GM21619 (cell line): ENCODE measurements around the gene GSTA5.
"Not testable (repeated sequence)": the region's sequence is repeated elsewhere in the genome, so short reads cannot be mapped to it uniquely, and the experiment has no call there.

Experiments
- ATAC-seq: cut with Tn5 transposase; IDR thresholded peaks from one replicate; pipeline ENCODE4 v1.9.1; 2021; ENCODE audit not compliant: unreplicated experiment

Gene GSTA5

DNA sequence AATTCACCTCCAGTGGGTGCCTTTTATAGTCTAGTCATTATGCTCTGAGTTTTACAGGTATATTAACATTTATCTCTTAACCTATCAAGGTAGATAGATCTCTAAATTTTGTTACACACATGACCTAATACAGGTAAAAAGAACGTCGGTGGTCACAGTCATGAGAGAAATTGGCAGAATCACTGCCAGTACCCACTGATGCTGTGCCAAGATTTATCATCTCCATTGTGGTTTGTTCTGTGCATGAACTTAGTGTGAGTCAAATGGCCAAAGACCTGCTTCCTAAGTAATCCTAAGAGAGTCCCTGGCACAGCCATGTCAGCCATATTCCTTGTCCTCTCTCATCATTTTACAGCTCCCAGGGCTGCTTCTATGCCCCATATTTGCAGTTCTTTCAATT, 46.2 kb downstream of the GSTA5 start:
- not testable (repeated sequence) for ATAC-seq

DNA sequence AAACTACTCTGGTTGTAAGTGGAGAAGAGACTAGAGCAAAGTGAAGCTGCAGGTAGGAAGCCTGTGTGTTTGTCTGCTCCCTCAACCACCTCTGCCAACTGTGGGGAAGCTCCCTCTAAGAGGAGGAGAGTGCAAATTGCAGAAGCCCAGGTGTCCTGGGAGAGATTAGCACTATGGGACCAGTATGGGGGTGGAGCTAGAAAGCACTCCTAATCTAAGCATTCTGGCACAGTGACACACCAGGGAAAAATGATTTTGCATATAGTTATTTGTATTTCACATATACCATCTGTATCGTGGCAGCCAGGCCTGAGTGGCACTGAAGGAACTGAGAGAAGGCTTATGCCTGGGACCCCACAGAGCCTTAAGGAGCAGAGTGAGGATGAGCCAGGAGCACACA, 49.8 kb downstream of the GSTA5 start:
- no peak for ATAC-seq

DNA sequence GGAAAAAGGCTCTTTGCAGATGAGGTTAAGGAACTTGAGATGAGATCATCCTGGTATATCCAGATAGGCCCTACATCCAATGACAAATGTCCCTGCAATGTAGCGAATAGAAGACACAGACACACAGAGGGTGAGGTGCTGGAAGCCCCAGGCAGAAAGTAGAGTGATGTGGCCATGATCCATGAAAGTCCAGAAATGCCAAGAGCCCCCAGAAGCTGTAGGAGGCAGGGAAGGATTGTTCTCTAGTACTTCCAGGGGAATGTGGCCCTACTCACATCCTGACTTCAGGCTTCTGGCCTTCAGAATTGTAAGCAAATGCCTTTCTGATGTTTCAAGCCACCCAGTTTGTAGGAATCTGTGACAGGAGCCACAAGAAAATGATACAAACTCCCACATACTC, 51.0 kb downstream of the GSTA5 start:
- not testable (repeated sequence) for ATAC-seq

DNA sequence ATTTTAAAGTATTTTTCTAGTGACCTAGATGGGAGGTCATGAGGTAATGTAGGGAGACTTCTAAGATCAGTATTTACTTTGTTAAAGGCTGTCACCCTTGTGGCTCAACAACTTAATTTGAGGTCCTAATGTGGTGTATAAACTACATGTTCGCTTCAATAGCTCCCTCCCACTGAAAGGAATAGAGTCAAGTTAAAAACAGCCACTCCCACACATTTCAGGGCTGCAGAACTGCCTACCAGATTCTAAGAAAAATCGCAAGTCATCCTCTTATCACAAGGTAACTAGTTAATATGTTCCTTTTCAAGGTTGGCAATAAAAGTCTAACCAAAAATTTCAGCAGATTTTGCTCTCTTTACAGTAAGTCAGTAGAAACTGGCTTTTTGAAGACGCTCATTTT, 52.1 kb downstream of the GSTA5 start:
- ATAC-seq = no peak

DNA sequence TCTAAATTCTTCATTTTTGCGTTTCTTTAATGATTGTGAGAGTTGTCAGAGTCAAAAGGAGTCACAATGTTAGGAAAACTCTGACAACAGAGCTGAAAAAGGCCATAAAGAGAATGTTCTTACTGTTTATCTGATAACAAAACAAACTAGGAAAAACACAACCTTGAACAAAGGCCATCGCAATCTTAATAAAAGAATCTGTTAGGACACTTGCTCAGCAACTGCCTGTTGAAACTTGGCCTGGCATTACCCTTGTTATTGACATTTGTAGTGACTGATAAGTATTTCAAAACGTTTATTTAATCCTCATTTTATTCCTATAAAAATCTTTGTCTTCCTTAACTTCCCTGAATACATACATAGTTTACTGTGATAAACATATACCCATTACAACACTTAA, 52.7 kb downstream of the GSTA5 start:
- no peak for ATAC-seq

DNA sequence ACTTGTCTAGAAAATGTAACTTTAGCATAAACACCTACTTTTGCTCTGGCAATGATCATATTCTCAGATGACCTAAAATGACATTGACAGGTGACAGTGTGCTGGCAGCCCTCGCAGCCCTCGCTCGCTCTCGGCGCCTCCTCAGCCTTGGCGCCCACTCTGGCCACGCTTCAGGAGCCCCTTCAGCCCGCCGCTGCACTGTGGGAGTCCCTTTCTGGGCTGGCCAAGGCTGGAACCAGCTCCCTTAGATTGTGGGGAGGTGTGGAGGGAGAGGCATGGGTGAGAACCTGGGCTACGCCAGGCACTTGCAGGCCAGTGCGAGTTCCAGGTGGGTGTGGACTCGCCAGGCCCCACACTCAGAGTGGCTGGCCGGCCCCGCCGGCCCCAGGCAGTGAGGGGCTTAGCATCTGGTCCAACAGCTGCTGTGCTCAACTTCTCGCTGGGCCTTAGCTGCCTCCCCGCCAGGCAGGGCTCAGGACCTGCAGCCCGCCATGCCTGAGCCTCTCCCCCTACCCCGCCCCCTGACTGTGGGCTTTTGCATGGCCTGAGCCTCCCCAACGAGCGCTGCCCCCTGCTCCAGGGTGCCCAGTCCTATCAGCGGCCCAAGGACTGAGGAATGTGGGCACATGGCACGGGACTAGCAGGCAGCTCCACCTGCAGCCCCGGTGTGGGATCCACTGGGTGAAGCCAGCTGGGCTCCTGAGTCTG, 54.2 kb downstream of the GSTA5 start:
- no peak for ATAC-seq

DNA sequence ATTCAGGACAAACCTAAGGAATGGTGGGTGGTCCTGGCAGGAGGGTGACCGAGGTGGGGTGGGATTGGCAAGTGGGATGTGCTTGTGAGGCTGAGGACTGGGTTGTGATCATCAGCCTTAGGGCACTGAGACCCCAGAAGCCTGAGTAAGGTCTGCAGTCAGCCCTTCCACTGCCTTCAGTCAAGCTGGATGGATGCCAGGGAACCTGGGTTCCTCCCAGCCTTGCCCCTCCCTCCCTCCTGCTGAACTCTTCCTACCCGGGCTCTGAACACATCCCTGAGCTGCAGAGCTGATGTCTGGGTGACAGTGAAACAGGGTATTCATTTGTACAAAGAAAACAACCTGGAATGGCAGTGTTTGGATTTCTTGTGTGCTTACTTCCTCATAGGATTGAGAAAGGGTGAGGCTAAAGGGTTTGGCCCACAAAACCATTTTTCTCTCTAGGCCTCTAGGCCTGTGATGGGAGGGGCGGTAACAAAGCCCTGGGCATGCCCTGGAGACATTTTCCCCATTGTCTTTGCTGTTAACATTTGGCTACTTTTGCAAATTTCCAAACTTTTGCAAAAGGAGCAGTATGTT, 57.8 kb downstream of the GSTA5 start:
- ATAC-seq = not testable (repeated sequence)

DNA sequence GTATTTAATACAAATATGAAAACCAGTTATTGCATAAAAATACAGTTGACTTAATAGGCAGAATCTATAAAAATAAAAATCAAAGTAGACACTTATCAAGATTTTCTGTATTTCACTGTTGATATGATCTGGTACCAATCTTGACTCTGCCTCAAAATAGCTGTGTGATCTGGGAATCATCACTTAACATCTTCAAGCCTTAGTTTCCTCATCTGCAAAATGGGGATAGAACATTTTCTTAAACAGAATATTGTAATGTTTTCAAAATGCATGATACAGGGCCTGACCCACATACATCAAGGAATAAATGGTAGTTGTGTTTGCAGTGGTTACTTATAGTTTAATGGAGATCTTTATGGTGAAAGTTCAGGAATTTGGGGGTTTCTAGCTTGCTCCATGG, 58.4 kb downstream of the GSTA5 start:
- ATAC-seq = not testable (repeated sequence)
